Measurements from ENCODE around the gene ATF4.

ATF4 gene

GRCh38 chr22:39535357-39535725, 15.0 kb downstream of the ATF4 start:
- no peak for TF ChIP-seq CTCF (conservative IDR thresholded peaks at IDR 0.05; ENCODE audit: low read depth)
- ChIA-PET POLR2A (ENCODE audit: low non-redundant PET) (interaction anchor here (1.0 kb wide), 1 partner anchor 811 kb away, joined by 3 read pairs; no protein-coding TSS in a partner anchor), CTCF (interaction anchor here (0.5 to 3.2 kb wide), 11 partner anchors 25 to 1818 kb away, joined by 3 to 24 read pairs (median 4); no protein-coding TSS in a partner anchor)
- no peak for DNase-seq (ENCODE audit: low spot score)
- no peak overlapping the region for H3K27ac ChIP-seq

GRCh38 chr22:39535831-39536449, 15.6 kb downstream of the ATF4 start:
- ChIA-PET CTCF (interaction anchor here (0.5 to 3.2 kb wide), 2 partner anchors 489 to 787 kb away, joined by 4 to 24 read pairs; no protein-coding TSS in a partner anchor), POLR2A (ENCODE audit: low non-redundant PET) (no interaction called here)
- no peak for DNase-seq (ENCODE audit: low spot score)
- H3K27ac ChIP-seq, result no peak overlapping the region
- no peak for TF ChIP-seq CTCF (conservative IDR thresholded peaks at IDR 0.05; ENCODE audit: low read depth)

GRCh38 chr22:39536711-39537110, 16.3 kb downstream of the ATF4 start:
- TF ChIP-seq CTCF (conservative IDR thresholded peaks at IDR 0.05; ENCODE audit: low read depth), result no peak
- ChIA-PET POLR2A (ENCODE audit: low non-redundant PET) (no interaction called here), CTCF (interaction anchor here (0.5 to 3.2 kb wide), 4 partner anchors 488 to 787 kb away, joined by 4 to 24 read pairs (median 4); no protein-coding TSS in a partner anchor)
- DNase-seq (ENCODE audit: low spot score), result no peak
- H3K27ac ChIP-seq, result no peak overlapping the region

GRCh38 chr22:39537975-39538374, 17.6 kb downstream of the ATF4 start:
- no peak overlapping the region for H3K27ac ChIP-seq
- no peak for TF ChIP-seq CTCF (conservative IDR thresholded peaks at IDR 0.05; ENCODE audit: low read depth)
- no peak for DNase-seq (ENCODE audit: low spot score)
- ChIA-PET POLR2A (ENCODE audit: low non-redundant PET) (no interaction called here), CTCF (no interaction called here)

GRCh38 chr22:39543095-39543494, 22.7 kb downstream of the ATF4 start:
- DNase-seq (ENCODE audit: low spot score), result no peak
- CTCF ChIA-PET, result interaction anchor here (0.8 kb wide), 1 partner anchor 494 kb away, joined by 3 read pairs; no protein-coding TSS in a partner anchor

More at GRCh38 chr22:39543095-39543494, 22.7 kb downstream of the ATF4 start:
- no peak overlapping the region for H3K27ac ChIP-seq
- peak; percentile 42 for TF ChIP-seq CTCF (conservative IDR thresholded peaks at IDR 0.05; ENCODE audit: low read depth)
- POLR2A ChIA-PET (ENCODE audit: low non-redundant PET), result no interaction called here
